AG04449 (cell line): ENCODE data around the gene RNF187.

ENCODE experiments used
- CTCF ChIA-PET: fragments of 350-600 bp; formaldehyde crosslinking; extraction: SDS; loops from one replicate; lab custom pipeline; 2021; ENCODE audit warnings: antibody characterized with exemption; lab: Yijun Ruan, JAX
- POLR2A ChIA-PET: fragments of 400-600, 350-600 bp; formaldehyde crosslinking; extraction: SDS; loops from one replicate; lab custom pipeline; 2020; ENCODE audit warnings: antibody characterized with exemption, inconsistent platforms; lab: Yijun Ruan, JAX
- DNase-seq: peaks from one replicate; pipeline ENCODE4 v3.0.0-alpha.2; 2010; ENCODE audit warnings: low read depth, low spot score
- H3K4me3 ChIP-seq: 2 replicates; pipeline ENCODE4 v1.5.1; 2011; ENCODE audit warnings: low read depth, mild to moderate bottlenecking, control low read depth, low read length
- TF ChIP-seq, protein P1 (sequence below): IDR thresholded peaks from one replicate; pipeline ENCODE4 v1.5.1; 2011; ENCODE audit warnings: mild to moderate bottlenecking, moderate library complexity, low read length, control low read depth, inconsistent platforms; ENCODE audit not compliant: insufficient read depth; ENCODE audit errors: missing control alignments

The RNF187 gene

DNA sequence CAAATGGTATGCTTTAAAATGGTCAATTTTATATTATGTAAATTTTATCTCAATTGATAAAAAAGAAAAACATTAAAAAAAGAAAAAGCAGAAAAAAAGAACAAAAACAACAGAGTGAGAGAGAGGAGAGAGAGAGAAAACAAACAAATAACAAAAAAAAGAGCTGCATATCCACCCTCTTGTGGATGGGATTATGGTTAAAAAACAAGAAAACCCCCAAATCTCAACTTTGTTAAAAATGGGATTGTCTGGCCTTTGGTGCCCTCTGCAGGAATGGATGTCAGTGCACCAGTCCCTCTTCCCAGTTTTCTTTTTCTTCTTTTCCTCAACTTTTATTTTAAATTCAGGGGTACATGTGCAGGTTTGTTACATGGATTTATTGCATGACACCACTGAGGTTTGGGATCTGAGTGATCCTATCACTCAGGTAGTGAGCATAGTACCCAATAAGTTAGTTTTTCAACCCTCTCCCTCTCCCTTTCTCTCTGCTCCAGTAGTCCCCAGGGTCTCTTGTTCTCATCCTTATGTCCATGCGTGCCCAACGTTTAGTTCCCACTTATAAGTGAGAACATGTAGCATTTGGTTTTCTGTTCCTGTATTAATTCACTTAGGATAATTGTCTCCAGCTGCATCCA, 28.1 kb downstream of the RNF187 start:
- TF ChIP-seq, protein P1, sequence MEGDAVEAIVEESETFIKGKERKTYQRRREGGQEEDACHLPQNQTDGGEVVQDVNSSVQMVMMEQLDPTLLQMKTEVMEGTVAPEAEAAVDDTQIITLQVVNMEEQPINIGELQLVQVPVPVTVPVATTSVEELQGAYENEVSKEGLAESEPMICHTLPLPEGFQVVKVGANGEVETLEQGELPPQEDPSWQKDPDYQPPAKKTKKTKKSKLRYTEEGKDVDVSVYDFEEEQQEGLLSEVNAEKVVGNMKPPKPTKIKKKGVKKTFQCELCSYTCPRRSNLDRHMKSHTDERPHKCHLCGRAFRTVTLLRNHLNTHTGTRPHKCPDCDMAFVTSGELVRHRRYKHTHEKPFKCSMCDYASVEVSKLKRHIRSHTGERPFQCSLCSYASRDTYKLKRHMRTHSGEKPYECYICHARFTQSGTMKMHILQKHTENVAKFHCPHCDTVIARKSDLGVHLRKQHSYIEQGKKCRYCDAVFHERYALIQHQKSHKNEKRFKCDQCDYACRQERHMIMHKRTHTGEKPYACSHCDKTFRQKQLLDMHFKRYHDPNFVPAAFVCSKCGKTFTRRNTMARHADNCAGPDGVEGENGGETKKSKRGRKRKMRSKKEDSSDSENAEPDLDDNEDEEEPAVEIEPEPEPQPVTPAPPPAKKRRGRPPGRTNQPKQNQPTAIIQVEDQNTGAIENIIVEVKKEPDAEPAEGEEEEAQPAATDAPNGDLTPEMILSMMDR = peak; percentile 57
- ChIA-PET POLR2A (no interaction called here), CTCF (interaction anchor here (0.6 to 6.3 kb wide), 23 partner anchors 11 to 1033 kb away, joined by 3 to 69 read pairs (median 3); a partner anchor contains a TSS)
- H3K4me3 ChIP-seq = no peak overlapping the region
- DNase-seq = no peak

DNA sequence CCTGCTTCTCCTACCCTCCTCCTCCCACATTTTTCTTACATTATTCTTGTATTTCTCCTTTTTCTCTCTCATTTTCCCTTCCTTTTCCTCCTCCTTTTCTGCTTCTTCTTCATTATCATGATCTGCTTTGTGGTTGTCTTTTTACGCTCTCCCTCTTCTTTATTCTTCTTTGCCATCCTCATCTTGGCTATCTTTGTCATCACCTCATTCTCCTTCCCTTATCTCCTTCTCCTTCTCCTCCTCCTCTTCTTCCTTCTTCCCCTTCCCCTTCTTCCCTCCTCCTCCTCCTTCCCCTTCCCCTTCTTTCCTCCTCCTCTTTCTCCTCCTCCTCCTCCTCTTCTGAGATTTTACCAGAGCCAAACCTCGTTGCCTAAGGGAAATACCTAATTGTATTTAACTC, 30.5 kb downstream of the RNF187 start:
- POLR2A ChIA-PET = no interaction called here
- TF ChIP-seq, protein P1 = no peak
- H3K4me3 ChIP-seq = no peak overlapping the region
- DNase-seq = no peak
- CTCF ChIA-PET = interaction anchor here (0.9 kb wide), 1 partner anchor 16 kb away, joined by 4 read pairs; no protein-coding TSS in a partner anchor

DNA sequence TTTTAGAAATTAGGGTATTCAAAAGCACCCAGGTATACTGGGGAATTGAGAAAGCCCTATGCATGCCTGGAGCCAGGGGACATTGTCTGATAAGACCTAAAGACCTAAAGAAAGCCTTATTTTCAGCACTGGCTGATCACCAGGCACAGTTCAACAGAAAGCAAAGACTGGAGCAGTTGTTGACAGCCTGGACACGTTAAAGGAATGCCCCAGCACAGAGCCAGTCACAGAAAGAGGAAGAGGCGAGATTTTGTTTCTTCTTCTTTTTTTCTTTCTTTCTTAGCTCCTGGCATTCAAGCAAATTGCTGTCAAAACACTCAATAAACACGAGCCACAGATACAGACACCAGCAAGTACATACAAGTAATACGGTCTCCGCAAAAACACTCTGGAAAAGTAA, 40.4 kb downstream of the RNF187 start:
- TF ChIP-seq, protein P1 = no peak
- DNase-seq = no peak
- ChIA-PET CTCF (interaction anchor here (1.1 to 1.4 kb wide), 3 partner anchors 12 to 26 kb away, joined by 3 to 4 read pairs (median 3); no protein-coding TSS in a partner anchor), POLR2A (no interaction called here)
- H3K4me3 ChIP-seq = no peak overlapping the region

DNA sequence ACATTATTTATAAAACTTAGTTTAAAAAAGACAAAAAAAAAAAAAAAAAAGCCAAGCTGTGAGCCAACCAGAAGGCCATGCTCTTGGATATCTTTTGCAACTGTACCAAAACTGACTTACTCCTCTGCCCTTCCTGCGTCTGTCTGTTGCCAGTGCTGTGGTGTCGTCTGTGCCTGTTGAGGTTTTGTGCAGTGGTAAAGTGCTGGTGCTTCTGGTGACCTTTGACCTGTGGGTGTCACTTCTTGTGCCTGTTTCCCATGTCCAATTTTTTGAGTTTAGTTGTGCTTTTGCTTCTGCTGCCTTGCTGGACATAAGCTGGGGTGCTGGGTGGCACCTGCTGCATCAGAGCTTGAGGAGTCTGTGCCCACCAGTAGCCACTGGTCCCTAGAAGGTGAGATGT, 41.4 kb downstream of the RNF187 start:
- no peak overlapping the region for H3K4me3 ChIP-seq
- ChIA-PET CTCF (interaction anchor here (0.7 kb wide), 1 partner anchor 27 kb away, joined by 3 read pairs; no protein-coding TSS in a partner anchor), POLR2A (no interaction called here)
- TF ChIP-seq, protein P1 = no peak
- no peak for DNase-seq

DNA sequence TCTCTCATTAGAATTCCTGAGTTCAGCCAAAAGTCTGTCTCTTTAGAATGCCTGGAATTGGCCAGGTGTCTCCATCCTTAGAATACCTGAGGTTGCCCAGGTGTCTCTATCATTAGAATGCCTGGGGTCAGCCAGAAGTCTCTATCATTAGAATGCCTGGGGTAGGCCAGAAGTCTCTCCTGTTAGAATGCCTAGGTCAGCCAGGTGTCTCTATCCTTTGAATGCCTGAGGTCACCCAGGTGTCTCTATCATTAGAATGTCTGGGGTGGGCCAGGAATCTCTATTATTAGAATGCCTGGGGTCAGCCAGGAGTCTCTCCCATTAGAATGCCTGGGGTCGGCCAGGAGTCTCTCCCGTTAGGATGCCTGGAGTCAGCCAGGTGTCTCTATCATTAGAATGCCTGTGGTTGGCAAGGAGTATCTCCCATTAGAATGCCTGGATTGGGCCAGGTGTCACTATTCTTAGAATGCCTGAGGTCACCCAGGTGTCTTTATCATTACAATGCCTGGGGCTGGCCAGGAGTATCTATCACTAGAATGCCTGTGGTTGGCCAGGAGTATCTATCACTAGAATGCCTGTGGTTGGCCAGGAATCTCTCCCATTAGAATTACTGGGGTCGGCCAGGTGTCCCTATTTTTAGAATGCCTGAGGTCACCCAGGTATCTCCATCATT, 43.0 kb downstream of the RNF187 start:
- POLR2A ChIA-PET = no interaction called here
- TF ChIP-seq, protein P1 = no peak
- no peak for DNase-seq
- no peak overlapping the region for H3K4me3 ChIP-seq
- CTCF ChIA-PET = no interaction called here
